ENCODE measurements around the gene SLC46A1.

Gene SLC46A1

DNA sequence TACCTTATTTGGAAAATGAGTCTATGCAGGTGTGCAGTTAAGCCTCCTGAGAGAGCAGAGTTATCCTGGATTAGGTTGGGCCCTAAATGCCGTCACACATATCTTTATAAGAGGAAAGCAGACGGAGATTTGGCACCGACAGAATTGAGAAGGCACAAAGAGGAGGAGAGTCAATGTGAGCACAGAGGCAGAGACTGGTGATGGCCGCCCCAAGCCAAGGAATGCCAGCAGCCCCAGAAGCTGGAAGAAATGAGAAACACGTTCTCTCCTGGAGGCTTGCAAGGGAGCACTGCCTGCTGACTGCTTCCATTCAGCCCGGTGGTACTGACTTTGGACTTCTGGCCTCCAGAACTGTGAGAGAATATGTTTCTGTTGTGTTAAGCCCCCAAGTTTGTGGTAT lies 3.2 kb downstream of the SLC46A1 start:
- DNase-seq = no peak

DNA sequence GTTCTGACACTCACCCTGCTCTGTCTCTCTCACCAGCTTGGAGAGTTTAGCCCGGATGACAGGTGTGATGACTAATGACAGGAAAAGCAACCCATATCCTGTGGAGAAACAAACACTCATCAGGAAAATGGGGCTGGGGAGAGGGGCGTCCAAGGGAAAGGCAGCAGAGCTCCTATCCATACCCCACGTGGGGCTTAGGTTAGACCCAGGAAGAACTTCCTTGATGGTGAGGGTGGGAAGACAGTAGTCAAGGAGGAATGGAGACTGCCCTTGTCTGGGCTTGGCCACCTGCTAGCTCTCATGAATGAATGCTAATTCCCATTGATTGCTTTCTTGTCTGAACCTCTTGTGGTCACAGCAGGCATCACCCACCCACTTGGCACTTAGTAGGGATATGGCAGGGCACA lies 3.8 kb downstream of the SLC46A1 start:
- DNase-seq = no peak

DNA sequence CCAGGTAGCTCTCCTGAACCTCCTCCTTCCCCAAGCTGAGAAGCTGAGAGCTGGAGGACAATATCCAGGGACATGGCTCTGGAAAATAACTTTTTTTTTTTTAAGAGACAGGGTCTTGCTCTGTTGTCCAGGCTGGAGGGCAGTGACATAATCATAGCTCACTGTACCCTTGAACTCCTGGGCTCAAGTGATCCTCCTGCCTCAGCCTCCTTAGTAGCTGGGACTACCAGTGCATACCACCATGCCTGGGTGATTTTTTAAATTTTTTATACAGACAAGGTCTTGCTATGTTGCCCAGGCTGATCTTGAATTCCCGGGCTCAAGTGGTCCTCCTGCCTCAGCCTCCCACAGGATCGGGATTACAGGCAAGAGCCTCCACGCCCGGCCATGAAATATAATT lies 6.2 kb downstream of the SLC46A1 start:
- no peak for DNase-seq

DNA sequence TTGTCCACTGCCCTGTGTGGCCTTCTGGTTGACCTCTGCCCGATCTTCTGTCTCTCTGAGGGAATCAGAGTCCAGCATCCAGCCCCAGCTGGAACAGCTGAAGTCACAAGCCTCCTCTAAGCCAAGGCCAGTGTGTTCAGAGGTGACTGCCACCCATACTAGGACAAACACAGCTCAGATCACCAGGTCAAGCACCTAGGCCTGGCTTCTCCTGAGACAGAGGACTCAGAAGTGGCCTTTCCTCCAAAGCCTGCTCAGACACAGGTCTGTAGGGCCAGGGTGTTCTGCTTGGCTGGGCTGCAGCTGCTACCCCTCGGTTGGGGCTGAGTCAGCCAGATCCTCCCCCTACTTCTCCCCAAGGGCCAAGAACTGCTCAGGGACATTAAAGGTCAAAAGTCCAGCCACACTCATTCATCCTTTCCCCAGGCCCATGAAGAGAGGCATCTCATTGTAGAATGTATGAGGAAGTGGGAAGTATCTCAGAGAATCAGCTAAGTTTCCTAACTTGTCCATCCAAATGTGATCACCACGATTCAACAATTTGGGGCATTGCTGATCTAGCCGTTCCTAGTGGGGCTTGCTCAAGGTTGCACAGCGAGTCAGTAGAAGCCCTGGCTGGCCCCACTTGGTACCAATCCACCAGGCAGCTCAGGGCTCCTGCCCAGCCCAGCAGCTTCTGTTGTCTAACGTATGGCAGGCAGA lies 7.6 kb downstream of the SLC46A1 start:
- no peak for DNase-seq

DNA sequence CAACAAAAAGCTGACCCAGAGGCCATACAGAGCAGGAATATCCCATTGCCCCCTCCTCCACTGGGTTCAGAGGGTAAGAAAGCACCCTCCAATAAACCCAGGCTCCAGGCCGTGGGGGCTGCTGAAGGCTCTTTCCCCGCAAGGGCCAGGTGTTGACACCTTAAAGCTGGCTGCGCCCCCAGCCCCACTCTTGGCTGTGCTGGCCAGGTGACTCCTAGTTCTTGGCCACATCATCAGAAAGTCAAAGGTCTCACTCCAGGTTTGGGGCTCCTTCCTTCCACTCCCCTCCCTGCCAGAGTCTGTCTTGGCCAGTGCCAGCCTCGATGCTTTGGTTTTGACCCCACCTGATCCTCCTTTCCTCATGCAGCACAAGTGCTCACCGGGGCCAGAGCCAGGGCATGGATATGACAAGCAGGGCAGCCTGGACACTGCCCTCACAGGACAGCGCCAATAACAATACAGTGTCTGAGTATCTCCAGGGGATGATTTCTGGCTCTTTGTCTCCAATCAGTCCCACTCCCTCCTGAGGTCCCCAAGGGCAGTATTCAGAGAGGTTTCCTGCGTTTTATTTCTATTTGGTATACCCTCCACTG lies 8.2 kb downstream of the SLC46A1 start:
- DNase-seq = no peak

DNA sequence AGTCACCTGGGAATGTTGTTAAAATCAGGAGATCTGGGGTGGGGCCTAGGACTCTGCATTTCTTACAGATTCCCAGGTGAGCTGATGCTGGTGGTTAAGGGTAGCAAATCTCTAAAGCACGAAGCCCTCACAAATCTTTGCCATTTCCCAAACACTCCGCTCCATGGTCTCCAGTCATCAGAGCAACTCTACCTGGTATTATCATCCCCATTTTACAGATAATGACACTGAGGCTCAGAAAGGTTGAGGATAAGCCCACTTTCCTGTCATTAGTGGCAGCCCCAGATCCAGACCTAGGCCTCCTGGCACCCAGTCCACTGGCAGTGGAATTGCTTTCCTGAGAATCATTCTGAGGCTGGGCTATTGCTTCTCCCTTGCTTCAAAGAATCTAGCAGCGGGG lies 8.7 kb downstream of the SLC46A1 start:
- DNase-seq = no peak

DNA sequence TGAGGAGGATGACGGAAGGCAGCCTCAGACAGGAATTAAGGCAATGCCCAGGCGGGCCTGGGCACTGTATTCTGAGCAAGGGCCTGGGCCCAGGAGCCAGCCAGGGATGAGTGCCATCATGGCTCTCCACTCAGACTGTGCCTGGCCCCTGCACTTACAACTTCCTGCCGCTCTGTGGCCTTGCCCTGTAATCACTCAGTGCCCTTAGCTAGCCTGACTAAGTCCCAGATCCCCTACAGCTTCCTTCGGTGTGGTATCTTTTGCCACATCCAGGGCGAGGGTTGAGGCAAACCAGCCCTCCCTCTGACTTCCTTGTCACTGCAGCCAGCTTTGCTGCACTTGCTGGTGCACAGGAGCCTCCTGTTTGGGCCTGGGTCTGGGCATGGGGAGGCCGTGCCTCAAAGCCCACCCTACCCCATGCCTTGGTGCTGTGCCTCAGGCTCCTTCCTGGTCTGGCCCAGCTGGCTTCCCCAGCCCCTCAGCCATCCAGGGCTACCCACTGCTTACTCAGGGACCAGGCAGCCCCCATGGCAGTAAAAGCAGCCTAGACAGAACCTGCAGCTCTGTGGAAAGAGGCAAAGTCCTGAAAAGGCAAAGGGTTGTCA lies 9.3 kb downstream of the SLC46A1 start:
- DNase-seq = no peak

DNA sequence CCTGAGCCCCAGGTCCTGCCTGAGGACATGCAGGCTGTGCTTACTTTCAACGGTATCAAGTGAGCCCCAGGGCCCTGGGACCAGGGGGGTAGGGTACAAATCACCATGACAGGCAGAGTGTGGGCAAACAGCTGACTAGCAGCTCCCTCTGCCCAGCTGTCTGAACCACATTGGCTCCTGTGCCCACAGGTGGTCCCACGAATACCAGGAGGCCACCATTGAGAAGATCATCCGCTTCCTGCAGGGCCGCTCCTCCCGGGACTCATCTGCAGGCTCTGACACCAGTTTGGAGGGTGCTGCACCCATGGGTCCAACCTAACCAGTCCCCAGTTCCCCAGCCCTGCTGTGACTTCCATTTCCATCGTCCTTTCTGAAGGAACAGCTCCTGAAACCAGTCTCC lies 10.0 kb downstream of the SLC46A1 start:
- no peak for DNase-seq

DNA sequence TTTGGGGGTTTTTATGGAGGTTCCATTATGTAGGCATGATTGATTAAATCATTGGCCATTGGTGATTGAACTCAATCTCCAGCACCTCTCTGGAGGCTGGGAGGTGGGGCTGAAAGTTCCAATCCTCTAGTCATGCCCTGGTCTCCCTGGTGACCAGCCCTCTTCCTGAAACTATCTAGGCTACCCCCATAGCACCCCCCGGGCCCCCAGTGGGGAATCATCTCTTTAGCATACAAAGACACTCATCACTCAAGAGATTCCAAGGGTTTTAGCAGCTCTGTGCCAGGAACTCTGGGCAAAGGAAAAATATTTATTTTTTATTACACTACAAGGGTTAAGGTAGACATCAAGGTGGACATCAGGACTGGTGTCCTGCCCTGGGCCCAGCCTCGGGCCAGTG lies 10.6 kb downstream of the SLC46A1 start:
- DNase-seq = no peak

DNA sequence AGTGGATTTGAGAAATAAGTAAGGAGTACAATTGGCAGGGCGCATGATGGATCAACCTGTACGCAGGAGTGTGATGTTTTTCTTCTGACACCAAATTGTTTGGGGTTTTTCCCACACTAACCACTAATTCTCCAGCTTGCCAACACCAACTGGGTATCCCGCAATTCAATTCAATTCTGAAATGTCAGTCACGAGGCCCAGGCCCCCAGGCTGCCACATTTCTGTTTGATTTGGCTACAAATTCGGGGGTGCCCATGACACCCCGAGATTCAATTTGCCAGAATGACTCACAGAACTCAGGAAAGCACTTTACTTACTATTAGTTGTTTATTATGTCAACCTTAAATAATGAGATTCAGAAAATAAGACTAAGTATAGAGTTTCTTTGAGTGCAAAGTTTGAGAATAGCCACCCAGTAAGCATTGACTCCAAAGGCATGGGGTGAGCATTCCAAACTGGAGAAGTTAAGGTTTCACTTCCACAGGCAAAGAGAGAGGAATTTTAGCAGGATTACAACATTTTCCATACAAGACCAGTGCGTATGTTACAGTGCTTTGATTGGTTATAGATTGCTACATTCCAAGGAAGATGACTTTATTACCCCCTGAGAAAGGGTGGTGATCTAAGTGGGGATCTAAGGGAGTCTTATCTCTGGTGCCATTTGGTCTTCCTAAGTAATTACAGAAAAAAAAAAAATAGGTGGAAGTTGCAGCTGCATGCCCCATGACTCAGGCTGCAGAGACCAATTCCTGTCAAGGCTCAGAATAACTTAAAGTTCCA lies 11.5 kb downstream of the SLC46A1 start:
- no peak for DNase-seq

DNA sequence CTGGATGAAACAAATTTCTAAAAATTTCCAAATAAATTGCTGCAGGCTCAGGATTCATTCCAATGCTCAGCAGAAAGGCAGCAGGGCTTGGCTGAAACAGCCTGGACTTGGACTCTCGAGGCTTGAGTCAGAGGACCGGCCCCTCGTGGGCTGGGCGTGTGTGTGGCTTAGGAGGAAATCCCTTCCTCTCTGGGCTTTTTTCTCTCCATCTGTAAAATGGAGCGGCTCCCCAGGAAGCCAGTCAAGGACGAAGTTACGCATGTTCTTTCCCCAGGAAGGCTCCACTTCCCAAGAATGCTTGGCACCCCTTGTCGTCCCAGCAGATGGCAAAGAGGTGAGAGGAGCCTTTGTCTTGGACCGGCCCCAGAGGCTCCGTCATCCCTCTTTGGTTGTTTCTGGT lies 13.5 kb downstream of the SLC46A1 start:
- no peak for DNase-seq

DNA sequence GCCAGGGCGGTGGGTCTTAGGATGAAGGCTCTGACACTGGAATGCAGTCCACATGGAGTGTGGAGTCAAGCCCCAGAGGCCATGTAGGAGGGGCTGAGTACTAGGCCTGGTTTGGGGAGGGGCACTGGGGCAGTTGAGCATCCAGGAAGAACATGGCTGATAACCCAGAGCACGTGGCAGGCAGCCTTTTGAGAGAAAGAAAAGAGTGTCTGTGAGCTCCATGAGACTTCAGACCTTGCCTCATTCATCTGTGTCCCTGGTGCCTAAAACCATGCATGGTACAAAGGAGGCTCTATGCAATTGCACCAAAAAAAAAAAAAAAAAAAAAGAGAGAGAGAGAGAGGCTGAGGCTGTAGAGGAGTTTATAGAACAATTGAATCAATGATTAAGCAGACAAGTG lies 14.6 kb downstream of the SLC46A1 start:
- DNase-seq = no peak

DNA sequence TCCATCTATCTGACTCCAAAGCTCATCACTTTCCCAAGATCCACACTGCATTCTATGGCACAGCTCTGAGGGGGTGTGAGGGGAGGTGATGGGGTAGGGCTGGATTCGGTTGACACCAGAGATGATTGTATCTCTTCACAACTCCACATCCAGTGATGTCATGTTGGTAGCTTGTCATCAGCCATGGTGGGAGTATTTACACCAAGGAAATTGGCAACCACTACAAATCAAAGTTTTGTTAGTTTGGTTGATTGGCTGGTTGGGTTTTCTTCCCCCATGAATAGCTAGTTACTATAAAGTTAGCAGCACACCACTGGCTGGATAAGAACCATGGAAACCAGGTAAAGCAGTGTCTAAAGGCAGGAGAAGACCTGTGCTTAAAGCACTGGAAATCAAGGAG lies 15.0 kb downstream of the SLC46A1 start:
- DNase-seq = no peak

DNA sequence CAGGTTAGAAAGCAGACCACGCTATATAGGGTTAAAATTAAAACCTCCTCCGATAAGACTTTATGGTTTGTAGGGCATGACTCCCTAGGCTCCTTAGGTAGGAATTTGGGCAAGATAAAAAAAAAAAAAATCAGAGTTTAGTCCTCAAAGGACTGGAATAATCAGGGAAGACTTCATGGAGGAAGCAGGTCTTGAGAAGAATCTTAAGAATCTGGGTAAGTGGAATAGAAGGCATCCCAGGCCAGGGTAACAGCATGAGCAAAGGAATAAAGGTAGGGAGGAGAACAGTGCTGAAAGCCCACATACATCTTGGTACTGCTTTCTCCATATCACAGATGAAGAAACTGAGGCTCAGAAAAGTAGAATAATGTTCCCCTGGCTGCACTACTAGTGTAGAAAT lies 15.4 kb downstream of the SLC46A1 start:
- DNase-seq = no peak

DNA sequence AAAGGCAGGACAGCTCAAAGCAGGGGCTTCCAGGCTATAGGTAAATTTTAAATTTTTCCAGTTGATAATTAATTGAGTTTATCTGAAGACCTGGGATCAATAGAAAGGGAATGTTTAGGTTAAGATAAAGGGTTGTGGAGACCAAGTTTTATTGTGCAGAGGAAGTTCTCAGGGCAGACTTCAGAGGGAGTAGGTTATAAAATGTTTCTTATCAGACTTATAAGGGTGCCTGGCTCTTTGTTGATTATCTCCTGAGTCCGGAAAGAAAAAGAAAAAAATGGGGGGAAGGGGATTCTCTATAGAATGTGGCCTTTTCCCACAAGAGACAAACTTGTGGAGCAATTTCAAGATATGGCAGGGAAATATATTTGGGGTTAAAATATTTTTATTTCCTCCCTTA lies 15.9 kb downstream of the SLC46A1 start:
- no peak for DNase-seq

DNA sequence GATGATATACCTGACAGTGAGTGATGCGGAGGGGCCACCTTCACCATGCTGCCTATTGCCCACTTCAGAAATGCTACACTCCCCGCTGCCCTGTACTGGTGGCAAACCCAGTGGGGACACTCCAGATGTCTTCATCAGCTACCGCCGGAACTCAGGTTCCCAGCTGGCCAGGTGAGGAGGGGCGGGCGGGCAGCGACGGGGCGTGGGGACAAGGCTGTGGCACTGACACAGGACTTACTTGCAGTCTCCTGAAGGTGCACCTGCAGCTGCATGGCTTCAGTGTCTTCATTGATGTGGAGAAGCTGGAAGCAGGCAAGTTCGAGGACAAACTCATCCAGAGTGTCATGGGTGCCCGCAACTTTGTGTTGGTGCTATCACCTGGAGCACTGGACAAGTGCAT lies 17.9 kb downstream of the SLC46A1 start:
- DNase-seq = no peak

DNA sequence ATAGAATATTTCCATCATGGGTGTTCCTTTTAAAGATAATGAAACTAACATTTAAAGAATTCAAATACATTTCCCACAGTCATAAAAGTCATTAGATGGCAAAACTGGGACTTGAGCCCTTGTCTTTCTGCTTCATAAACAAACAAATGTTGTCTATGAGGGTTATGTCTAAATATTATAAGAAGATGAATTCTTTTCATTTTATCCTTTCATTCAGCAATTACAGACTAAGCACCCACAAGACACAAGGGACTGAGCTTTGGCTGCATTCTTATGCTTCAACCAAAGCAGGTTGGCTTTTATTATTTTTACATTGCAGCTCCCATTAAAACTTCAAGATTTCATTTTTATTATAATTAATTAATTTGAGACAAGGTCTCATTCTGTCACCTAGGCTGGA lies 19.6 kb downstream of the SLC46A1 start:
- no peak for DNase-seq

DNA sequence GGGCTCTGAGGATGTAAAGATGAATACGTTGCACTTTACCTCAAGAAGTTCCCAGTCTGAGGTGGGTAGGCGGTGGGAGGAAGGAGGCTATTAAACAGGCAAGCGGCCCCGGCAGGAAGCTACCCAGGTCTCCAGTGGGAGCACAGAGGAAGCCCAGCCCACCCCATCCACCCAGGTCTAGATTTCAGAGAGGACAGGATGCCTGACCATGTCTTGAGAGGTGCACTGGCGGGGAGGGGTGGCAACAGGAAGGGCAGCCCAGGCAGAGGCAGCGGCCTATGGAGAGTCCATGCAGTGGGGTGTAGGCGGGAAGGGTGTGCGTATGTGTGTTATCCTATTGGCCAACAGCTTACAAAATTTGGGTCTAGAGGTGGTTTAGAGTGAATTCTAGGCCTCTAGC lies 20.6 kb downstream of the SLC46A1 start:
- no peak for DNase-seq

DNA sequence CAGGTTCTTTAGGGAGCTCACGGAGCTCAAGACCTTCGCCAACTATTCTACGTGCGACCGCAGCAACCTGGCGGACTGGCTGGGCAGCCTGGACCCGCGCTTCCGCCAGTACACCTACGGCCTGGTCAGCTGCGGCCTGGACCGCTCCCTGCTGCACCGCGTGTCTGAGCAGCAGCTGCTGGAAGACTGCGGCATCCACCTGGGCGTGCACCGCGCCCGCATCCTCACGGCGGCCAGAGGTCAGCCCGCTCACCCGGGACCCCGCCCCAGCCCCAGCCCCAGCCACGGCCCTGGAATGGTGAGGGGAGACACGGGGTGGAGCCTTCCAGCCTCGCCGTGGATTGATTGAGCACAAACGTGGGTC lies 21.0 kb downstream of the SLC46A1 start:
- DNase-seq = no peak

DNA sequence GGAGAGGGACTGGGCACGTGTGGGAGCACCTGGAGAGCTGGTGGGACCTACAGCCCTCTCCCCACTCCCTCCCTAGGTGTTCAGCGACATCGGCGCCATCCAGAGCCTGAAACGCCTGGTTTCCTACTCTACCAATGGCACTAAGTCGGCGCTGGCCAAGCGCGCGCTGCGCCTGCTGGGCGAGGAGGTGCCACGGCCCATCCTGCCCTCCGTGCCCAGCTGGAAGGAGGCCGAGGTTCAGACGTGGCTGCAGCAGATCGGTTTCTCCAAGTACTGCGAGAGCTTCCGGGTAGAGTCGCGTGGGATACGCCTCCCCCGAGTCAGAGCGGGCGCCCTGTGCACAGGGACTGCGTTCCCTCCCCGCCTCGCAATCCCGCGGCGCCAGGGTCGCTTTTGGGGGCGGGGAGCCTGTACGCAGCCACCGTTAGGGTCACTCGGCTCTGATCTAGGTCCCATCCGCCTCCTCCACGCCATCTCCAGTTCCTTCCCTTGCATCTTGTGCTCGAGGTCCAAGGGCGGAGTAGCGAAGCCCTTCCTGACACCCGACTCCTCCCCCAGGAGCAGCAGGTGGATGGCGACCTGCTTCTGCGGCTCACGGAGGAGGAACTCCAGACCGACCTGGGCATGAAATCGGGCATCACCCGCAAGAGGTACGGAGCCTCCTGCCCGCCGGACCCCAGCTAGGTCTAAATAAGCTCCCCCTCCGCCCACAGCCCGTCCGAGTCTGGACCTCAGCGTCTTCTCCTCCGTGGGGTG lies 21.6 kb downstream of the SLC46A1 start:
- no peak for DNase-seq

DNA sequence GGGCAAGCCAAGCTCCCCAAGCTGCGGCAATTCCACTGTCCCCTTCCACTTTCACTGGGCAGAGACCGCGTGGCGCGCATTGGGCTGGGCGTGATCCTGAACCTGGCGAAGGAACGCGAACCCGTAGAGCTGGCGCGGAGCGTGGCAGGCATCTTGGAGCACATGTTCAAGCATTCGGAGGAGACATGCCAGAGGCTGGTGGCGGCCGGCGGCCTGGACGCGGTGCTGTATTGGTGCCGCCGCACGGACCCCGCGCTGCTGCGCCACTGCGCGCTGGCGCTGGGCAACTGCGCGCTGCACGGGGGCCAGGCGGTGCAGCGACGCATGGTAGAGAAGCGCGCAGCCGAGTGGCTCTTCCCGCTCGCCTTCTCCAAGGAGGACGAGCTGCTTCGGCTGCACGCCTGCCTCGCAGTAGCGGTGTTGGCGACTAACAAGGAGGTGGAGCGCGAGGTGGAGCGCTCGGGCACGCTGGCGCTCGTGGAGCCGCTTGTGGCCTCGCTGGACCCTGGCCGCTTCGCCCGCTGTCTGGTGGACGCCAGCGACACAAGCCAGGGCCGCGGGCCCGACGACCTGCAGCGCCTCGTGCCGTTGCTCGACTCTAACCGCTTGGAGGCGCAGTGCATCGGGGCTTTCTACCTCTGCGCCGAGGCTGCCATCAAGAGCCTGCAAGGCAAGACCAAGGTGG lies 24.7 kb downstream of the SLC46A1 start:
- DNase-seq = no peak

Measured in femur (tissue), 1 donor.